ENCODE measurements around the gene ARHGEF7. TPM values are rescaled to one million over a fixed set of nuclear protein-coding genes. Genes with fewer than 3 reads are reported as not detected.

ARHGEF7 gene
- total and polyA plus RNA-seq, 5 donors from 2014 or later = 7.1 to 84.9 (median 9.8) TPM

DNA sequence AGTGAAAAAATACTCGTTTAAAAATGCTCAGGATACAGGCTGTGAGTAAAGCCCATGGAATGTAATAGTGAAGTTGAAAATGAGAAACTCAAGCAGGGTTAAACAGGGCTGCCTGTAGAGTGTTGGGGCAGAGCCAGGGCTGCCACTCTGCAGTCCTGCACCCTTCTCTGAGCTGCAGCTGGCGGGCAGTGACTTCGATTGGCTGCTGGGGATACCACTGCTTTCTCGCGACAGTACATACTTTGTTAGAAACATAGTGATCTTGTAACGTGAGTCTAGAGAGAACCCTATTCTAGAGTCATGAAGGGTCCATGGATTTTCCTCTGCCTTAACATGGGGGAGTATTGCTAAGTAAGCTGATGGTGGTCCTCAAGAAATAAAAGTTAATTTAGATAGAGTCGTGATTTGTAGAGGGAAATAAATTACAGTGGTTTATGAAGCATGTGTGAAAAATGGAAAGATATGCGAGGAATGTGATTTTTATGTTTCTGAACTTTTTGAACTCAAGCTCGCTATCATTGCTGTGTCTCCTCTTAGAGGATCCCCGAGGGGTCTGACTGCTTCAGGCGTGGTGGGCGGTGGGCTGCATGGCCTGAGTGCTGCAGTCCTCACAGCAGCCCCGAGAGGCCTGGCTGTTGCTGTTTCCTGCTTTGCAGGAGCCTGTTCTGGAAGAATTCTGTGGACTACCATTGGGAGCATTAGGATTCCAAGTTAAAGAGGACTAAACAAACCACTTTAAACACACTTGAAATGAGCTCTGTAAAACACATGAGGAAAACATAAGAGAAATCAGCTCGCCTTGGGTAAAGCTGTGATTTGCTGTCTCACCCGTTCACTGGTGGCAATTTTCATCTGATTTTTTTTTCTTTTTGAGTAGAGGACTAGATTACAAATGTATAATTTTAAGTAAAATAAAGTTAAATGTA is 95.7 kb downstream of the ARHGEF7 start:
- Mint-ChIP-seq H3K4me1 (peaks cover 9 to 71% (median 38%) of the 10 kb centered on the region in 4 donors), H3K4me3 (no peak overlapping the region), H3K36me3 (peaks cover 5% of the 10 kb centered on the region), H3K27ac (peak overlapping the region in 2 of 3 donors; percentile 22 to 30), H3K9me3 (no peaks in the 10 kb centered on the region), H3K27me3 (no peaks in the 10 kb centered on the region)
- Histone ChIP-seq H3K27ac (ENCODE audit: insufficient read depth, low read length, poor library complexity, severe bottlenecking) (no peak overlapping the region), H3K9me3 (ENCODE audit: control insufficient read depth in 2 of 2, low read length in 2 of 2) (no peaks in the 10 kb centered on the region), H3K4me1 (ENCODE audit: control insufficient read depth, insufficient read depth, low read length, poor library complexity, severe bottlenecking) (no peaks in the 10 kb centered on the region), H3K27me3 (ENCODE audit: control insufficient read depth, insufficient read depth, low read length) (no peaks in the 10 kb centered on the region), H3K36me3 (ENCODE audit: control insufficient read depth, insufficient read depth, low read length) (peaks cover 9% of the 10 kb centered on the region), H3K4me3 (ENCODE audit: low read depth, low read length) (no peak overlapping the region)
- DNase-seq = no peak
- no peak for ATAC-seq (ENCODE audit: low read depth in 2 of 2)

DNA sequence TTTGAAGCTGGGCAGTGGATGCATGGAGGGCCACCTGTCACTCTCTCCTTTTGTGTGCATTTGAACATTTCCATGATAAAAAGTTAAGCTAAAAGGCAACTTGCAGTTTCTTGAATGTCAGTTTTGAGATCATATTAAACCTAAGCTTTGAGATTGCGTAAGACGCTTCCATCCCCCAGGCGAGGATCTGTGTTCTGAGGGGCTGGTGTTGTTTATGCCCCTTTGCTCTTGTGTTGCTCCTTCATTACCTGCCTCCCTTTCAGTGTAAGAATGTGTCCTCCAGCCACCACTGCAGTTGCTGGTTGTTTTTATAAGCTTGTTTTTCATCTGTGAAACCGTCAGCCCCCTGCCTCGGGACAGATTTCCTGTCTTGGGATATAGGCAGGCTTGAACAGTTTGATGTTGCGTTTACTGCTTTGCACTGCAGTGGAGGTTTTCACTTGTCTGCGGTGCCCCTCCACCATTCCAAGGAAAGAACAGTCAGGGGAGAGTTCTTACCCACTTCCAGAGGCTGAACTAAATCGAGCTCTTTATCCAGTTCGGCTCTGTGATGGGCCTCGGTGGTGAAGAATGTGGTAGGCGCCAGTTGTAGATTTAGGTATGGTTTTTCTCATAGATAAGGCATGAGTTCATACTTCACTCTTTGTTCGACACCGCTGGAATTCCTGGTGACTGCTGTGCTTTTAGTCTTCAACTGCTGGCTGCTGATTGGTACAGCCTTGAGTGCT is 96.8 kb downstream of the ARHGEF7 start:
- Mint-ChIP-seq H3K27me3 (no peaks in the 10 kb centered on the region), H3K9me3 (no peaks in the 10 kb centered on the region), H3K4me1 (peaks cover 11 to 77% (median 45%) of the 10 kb centered on the region in 4 donors), H3K4me3 (no peak overlapping the region), H3K27ac (peak overlapping the region in 1 of 3 donors; percentile 22), H3K36me3 (peaks cover 5% of the 10 kb centered on the region)
- peaks cover 3% of the 10 kb centered on the region for H3K36me3 ChIP-seq (ENCODE audit: control insufficient read depth, insufficient read depth, low read length)
- no peaks in the 10 kb centered on the region for H3K27me3 ChIP-seq (ENCODE audit: control insufficient read depth, insufficient read depth, low read length)
- no peak overlapping the region for H3K4me3 ChIP-seq (ENCODE audit: low read depth, low read length)
- ATAC-seq (ENCODE audit: low read depth in 2 of 2) = no peak
- no peaks in the 10 kb centered on the region for H3K4me1 ChIP-seq (ENCODE audit: control insufficient read depth, insufficient read depth, low read length, poor library complexity, severe bottlenecking)
- H3K9me3 ChIP-seq (ENCODE audit: control insufficient read depth in 2 of 2, low read length in 2 of 2) = no peaks in the 10 kb centered on the region
- no peak for DNase-seq
- no peak overlapping the region for H3K27ac ChIP-seq (ENCODE audit: insufficient read depth, low read length, poor library complexity, severe bottlenecking)

DNA sequence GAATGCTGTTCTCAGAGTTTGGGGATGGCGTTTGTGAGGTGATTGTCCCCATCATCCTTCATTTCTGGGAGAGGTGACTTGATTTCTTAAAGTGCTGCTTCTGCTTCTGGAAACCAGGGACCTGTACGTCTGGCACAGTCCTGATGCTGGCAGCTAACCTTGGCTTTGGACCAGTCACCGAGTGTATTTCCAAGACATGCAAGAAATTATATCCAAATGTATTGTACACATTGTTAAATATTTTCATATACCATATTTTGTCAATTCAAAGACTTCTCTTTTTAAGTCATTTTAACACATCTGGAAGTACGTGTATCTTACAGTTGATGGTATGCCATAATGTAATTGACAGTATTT is 97.4 kb downstream of the ARHGEF7 start:
- Mint-ChIP-seq H3K27me3 (no peaks in the 10 kb centered on the region), H3K4me1 (peaks cover 13 to 74% (median 44%) of the 10 kb centered on the region in 4 donors)
- no peak overlapping the region for H3K4me3 ChIP-seq (ENCODE audit: low read depth, low read length)

DNA sequence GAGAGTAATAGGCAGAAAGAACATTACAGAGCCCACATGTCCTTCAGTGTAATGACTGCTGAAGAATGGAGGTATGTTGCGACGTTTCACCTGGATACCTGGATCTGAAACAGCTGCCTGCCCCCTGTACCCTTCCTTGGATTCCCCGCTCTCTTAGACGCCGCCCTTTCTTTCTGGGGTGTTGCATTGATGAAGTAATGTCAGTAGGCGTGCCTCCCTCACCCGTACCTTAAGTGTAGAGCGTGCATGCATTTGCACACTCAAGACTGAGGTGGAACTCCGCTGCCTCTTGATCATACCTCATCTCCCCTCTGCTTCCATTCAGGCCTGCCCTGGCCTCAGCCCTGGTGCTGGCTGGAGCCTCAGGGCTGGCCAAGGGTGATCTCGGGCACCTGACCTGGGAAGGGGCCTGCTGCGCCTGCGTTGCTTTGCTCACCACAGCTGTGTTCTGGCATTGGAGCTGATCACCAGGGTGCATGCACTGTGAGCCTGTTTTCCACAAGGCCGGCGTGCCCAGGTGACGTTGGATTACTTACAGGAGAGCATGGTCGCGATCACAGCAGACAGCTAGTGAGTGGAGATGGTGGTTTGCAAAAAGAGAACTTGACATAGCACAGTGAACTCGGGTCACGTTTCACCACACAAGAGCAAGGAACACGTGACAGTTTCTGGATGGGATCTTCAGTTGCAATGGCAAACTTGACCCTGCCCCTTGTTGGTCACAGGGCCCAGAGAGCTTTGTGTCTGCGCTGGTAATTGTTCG is 99.0 kb downstream of the ARHGEF7 start:
- H3K9me3 ChIP-seq (ENCODE audit: control insufficient read depth in 2 of 2, low read length in 2 of 2) = no peaks in the 10 kb centered on the region
- peaks cover 11% of the 10 kb centered on the region for H3K36me3 ChIP-seq (ENCODE audit: control insufficient read depth, insufficient read depth, low read length)
- Mint-ChIP-seq H3K4me3 (no peak overlapping the region), H3K4me1 (peaks cover 13 to 62% (median 43%) of the 10 kb centered on the region in 4 donors), H3K9me3 (no peaks in the 10 kb centered on the region), H3K36me3 (peaks cover 5% of the 10 kb centered on the region), H3K27ac (peak overlapping the region in 1 of 3 donors; percentile 34), H3K27me3 (no peaks in the 10 kb centered on the region)
- H3K27me3 ChIP-seq (ENCODE audit: control insufficient read depth, insufficient read depth, low read length) = no peaks in the 10 kb centered on the region
- DNase-seq (no peak), ATAC-seq (ENCODE audit: low read depth in 2 of 2) (no peak)
- no peak overlapping the region for H3K4me3 ChIP-seq (ENCODE audit: low read depth, low read length)
- no peaks in the 10 kb centered on the region for H3K4me1 ChIP-seq (ENCODE audit: control insufficient read depth, insufficient read depth, low read length, poor library complexity, severe bottlenecking)
- no peak overlapping the region for H3K27ac ChIP-seq (ENCODE audit: insufficient read depth, low read length, poor library complexity, severe bottlenecking)

More for the DNA sequence above, 97.4 kb downstream of the ARHGEF7 start:
- no peaks in the 10 kb centered on the region for H3K9me3 Mint-ChIP-seq
- H3K27ac Mint-ChIP-seq = peak overlapping the region in 1 of 3 donors; percentile 33
- Histone ChIP-seq H3K9me3 (ENCODE audit: control insufficient read depth in 2 of 2, low read length in 2 of 2) (no peaks in the 10 kb centered on the region), H3K27me3 (ENCODE audit: control insufficient read depth, insufficient read depth, low read length) (no peaks in the 10 kb centered on the region), H3K36me3 (ENCODE audit: control insufficient read depth, insufficient read depth, low read length) (peaks cover 3% of the 10 kb centered on the region), H3K4me1 (ENCODE audit: control insufficient read depth, insufficient read depth, low read length, poor library complexity, severe bottlenecking) (no peaks in the 10 kb centered on the region), H3K27ac (ENCODE audit: insufficient read depth, low read length, poor library complexity, severe bottlenecking) (no peak overlapping the region)
- no peak for ATAC-seq (ENCODE audit: low read depth in 2 of 2)
- DNase-seq = no peak
- H3K4me3 Mint-ChIP-seq = no peak overlapping the region
- H3K36me3 Mint-ChIP-seq = peaks cover 4% of the 10 kb centered on the region

DNA sequence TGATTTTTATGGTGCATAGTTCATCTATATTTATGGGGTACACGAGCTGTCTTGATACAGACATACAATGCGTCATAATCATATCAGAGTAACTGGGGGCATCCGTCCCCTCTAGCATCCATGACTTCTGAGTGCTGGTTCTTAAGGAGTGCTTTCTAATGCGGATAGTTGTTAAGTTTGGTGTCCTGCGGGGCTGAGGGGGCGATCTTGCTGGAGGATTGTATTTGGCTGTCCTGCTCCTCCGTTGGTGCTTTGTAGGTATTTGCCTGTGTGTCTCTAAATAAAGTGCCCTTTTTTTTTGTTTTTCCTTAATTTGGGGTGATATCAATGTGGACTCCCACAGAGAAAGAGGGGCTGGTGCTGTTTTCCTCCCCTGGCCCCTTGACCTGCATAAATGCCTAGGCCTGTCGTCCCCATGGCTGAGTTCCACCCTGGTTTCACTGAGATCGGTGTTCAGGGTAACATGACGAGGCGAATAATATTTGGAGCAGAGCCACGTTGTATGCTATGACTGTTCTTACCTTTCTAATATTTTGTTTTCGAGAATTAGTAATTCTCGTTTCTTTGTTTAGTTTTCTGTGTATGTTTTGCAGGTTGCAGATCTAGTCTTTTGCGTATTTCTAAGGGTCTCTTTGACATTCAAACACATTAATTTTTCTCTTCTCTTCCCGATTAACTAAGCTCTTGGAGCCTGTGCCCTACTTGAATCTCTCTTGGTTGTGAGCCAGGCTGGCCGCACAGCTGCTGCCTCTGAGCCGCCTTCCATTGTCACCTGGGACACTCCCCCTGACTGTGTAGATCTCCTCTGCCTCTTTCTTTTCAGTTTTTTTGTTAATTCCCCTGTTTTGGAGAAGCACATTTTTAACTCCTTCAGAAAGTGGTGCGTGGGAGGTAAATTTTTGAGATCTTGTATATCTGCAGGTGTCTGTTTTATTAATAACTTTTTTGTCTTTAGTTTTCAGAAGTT is 100.3 kb downstream of the ARHGEF7 start:
- no peak overlapping the region for H3K4me3 ChIP-seq (ENCODE audit: low read depth, low read length)
- H3K36me3 ChIP-seq (ENCODE audit: control insufficient read depth, insufficient read depth, low read length) = peaks cover 17% of the 10 kb centered on the region
- no peaks in the 10 kb centered on the region for H3K9me3 Mint-ChIP-seq
- H3K9me3 ChIP-seq (ENCODE audit: control insufficient read depth in 2 of 2, low read length in 2 of 2) = no peaks in the 10 kb centered on the region
- no peaks in the 10 kb centered on the region for H3K4me1 ChIP-seq (ENCODE audit: control insufficient read depth, insufficient read depth, low read length, poor library complexity, severe bottlenecking)
- H3K4me1 Mint-ChIP-seq = peaks cover 7 to 58% (median 38%) of the 10 kb centered on the region in 4 donors
- H3K27ac ChIP-seq (ENCODE audit: insufficient read depth, low read length, poor library complexity, severe bottlenecking) = no peak overlapping the region
- ATAC-seq (ENCODE audit: low read depth in 2 of 2) (no peak), DNase-seq (no peak)
- H3K27ac Mint-ChIP-seq = peak overlapping the region in 2 of 3 donors; percentile 25 to 86
- no peaks in the 10 kb centered on the region for H3K27me3 ChIP-seq (ENCODE audit: control insufficient read depth, insufficient read depth, low read length)
- peaks cover 7% of the 10 kb centered on the region for H3K36me3 Mint-ChIP-seq
- H3K4me3 Mint-ChIP-seq = no peak overlapping the region
- H3K27me3 Mint-ChIP-seq = no peaks in the 10 kb centered on the region

DNA sequence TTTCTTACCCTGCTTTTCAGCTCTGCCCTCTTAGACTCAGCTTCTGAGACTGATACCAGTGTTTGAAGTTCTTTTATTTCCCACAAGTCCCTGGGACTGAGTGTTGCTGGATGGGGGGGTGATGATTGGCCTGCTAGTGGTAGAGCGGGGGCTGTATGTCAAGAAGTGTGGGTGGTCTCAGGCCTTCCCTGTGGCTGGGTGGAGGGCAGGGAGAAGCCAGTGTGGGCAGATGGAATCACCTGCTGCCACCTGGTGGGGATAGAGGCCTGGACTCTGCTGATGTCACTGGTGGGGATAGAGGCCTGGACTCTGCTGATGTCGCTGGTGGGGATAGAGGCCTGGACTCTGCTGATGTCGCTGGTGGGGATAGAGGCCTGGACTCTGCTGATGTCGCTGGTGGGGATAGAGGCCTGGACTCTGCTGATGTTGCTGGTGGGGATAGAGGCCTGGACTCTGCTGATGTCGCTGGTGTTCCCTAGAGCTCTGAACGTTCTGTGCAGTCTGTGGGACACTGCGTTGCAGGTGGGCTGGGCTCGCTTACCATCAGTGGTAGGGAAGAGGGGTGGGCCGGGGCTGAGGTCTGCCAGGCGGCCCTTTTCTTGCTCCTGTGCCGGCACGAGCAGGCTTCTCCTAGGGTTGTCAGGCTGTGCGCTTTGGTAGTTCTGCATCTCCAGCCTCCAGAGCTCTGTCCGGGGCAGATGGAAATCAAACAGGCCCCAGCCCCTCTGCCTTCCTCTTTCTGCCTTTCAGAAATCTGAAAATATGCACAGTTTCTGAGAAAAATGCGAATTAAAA is 101.3 kb downstream of the ARHGEF7 start:
- H3K27me3 ChIP-seq (ENCODE audit: control insufficient read depth, insufficient read depth, low read length) = no peaks in the 10 kb centered on the region
- H3K4me3 ChIP-seq (ENCODE audit: low read depth, low read length) = no peak overlapping the region
- H3K9me3 ChIP-seq (ENCODE audit: control insufficient read depth in 2 of 2, low read length in 2 of 2) = no peaks in the 10 kb centered on the region
- H3K27ac ChIP-seq (ENCODE audit: insufficient read depth, low read length, poor library complexity, severe bottlenecking) = no peak overlapping the region
- peaks cover 19% of the 10 kb centered on the region for H3K36me3 ChIP-seq (ENCODE audit: control insufficient read depth, insufficient read depth, low read length)
- Mint-ChIP-seq H3K27me3 (no peaks in the 10 kb centered on the region), H3K36me3 (peaks cover 7% of the 10 kb centered on the region), H3K4me1 (peaks cover 4 to 49% (median 30%) of the 10 kb centered on the region in 4 donors), H3K27ac (peak overlapping the region in 2 of 3 donors; percentile 71 to 86), H3K4me3 (no peak overlapping the region), H3K9me3 (no peaks in the 10 kb centered on the region)
- DNase-seq (peak; percentile 10 to 41 (median 23)), ATAC-seq (ENCODE audit: low read depth in 2 of 2) (peak in 1 of 2 donors; percentile 63)
- no peaks in the 10 kb centered on the region for H3K4me1 ChIP-seq (ENCODE audit: control insufficient read depth, insufficient read depth, low read length, poor library complexity, severe bottlenecking)
